Measurements from ENCODE around the gene PLAA.
A peak's percentile ranks its signal among the peaks of the same experiment; 100 is the strongest.

PLAA gene

DNA sequence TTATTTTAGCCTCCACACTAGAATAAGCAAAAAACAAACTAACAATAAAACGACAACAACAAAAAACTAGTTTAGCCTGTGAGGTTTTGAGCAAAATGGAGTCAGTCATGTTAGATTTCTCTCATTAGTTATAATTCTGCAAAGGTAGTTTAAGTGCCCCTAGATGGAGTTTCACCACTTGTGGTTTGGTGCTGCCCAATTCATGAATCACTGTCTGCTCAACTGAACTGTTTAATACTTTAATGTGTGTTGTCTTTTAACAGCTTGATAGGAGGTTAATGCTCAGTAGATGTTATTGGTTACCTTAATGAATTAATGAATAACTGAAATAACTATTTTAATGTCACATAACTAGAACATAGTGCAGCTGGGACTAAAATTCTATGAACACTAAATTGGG lies 3.5 kb upstream of the PLAA start:
- no peak for DNase-seq (ENCODE audit: low read depth)
- TF ChIP-seq, protein P1, sequence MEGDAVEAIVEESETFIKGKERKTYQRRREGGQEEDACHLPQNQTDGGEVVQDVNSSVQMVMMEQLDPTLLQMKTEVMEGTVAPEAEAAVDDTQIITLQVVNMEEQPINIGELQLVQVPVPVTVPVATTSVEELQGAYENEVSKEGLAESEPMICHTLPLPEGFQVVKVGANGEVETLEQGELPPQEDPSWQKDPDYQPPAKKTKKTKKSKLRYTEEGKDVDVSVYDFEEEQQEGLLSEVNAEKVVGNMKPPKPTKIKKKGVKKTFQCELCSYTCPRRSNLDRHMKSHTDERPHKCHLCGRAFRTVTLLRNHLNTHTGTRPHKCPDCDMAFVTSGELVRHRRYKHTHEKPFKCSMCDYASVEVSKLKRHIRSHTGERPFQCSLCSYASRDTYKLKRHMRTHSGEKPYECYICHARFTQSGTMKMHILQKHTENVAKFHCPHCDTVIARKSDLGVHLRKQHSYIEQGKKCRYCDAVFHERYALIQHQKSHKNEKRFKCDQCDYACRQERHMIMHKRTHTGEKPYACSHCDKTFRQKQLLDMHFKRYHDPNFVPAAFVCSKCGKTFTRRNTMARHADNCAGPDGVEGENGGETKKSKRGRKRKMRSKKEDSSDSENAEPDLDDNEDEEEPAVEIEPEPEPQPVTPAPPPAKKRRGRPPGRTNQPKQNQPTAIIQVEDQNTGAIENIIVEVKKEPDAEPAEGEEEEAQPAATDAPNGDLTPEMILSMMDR (IDR thresholded peaks at IDR 0.05; ENCODE audit: low read length, missing control alignments), result no peak
- no peak overlapping the region for H3K4me3 ChIP-seq (replicated peaks; ENCODE audit: low read depth, low read length)

DNA sequence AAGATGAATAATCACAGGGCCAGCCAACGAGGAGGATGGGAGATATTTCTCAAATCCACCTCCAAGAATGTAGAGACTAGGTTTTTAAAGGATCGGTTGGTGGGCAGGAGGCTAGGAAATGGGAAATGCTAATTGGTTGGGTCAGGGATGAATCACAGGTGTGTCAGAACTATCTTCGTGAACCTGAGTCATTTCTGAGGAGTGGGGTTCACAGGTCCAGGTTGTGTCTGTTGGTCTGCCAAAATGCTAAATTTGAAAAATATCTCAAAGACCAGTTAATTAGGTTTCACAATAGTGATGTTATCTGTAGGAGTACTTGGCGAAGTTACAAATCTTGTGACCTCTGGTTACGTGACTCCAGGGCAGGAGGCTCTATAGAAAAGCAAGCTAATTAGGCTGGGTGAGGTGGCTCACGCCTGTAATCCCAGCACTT lies 2.6 kb upstream of the PLAA start:
- TF ChIP-seq, protein P1 (IDR thresholded peaks at IDR 0.05; ENCODE audit: low read length, missing control alignments), result no peak
- DNase-seq (ENCODE audit: low read depth), result no peak
- no peak overlapping the region for H3K4me3 ChIP-seq (replicated peaks; ENCODE audit: low read depth, low read length)

GRCh38 chr9:26947736-26948135 lies 694 bp upstream of the PLAA start:
- TF ChIP-seq, protein P1 (IDR thresholded peaks at IDR 0.05; ENCODE audit: low read length, missing control alignments), result no peak
- H3K4me3 ChIP-seq (replicated peaks; ENCODE audit: low read depth, low read length), result peak overlapping the region; percentile 94
- DNase-seq (ENCODE audit: low read depth), result no peak

DNA sequence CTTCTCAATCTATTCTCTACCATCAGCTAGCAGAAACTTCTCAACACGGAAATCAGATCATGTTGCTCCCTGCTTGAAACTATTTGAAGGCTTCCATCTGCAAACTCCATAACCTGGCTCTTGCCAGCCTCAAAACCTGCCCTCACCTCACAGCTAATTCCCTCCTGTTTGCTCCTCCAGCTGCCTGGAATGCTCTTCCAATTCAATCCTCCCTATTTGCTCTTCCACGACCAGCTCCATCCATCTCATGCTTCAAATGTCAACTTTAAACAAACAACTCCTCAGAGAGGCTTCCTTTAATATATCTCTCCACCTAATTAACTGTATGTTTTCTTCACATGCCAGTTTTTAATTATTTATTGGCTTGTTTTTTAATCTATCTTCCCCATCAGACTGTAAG lies 1.5 kb downstream of the PLAA start:
- peak overlapping the region; percentile 94 for H3K4me3 ChIP-seq (replicated peaks; ENCODE audit: low read depth, low read length)
- DNase-seq (ENCODE audit: low read depth), result no peak
- TF ChIP-seq, protein P1 (IDR thresholded peaks at IDR 0.05; ENCODE audit: low read length, missing control alignments), result no peak

DNA sequence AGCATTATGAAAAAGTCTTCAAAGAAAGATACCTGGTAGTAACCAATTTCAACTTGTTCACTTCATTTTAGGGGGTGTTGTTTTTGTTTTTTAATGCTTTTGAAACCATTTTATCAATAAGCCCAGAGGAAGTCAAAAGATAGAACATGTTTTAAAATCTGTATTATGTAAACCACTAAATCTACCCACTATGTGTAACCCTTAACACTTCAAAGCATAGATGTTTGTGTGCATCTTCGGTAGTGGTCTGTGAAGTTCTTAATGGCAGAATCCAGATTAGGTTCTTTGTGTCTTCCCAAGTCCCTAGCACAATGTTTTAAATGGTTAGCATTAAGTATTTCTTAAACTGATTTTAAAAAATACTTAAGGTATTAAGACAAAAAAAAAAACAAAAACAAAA lies 6.3 kb downstream of the PLAA start:
- no peak overlapping the region for H3K4me3 ChIP-seq (replicated peaks; ENCODE audit: low read depth, low read length)
- TF ChIP-seq, protein P1 (IDR thresholded peaks at IDR 0.05; ENCODE audit: low read length, missing control alignments), result no peak
- no peak for DNase-seq (ENCODE audit: low read depth)

- DNase-seq (ENCODE audit: low read depth), result no peak
- TF ChIP-seq, protein P1 (IDR thresholded peaks at IDR 0.05; ENCODE audit: low read length, missing control alignments), result no peak
These were observed 6.9 kb downstream of the PLAA start for GRCh38 chr9:26939955-26940711.

DNA sequence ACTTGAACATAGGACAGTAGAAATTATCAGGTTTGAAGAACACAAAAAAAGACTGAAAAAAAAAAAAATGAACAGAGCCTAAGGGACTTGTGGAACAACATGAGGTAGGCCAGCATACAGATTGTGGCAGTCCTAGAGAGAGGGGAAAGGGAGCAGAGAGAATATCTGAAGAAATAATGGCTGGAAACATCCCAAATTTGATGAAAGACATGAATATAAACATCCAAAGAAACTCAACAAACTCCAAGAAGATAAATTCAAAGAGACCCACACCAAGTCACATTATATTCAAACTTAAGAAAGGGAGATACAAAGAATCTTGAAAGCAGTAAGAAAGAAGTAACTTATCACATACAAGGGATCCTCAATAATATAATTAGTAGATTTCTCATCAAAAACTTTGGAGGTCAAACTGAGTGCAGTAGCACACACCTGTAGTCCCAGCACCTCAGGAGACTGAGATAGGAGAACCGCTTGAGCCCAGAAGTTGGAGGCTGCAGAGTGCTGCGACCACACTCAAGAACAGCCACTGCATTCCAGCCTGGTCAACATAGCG lies 9.1 kb downstream of the PLAA start:
- TF ChIP-seq, protein P1 (IDR thresholded peaks at IDR 0.05; ENCODE audit: low read length, missing control alignments), result no peak
- DNase-seq (ENCODE audit: low read depth), result no peak

More at GRCh38 chr9:26939955-26940711, 6.9 kb downstream of the PLAA start:
- no peak overlapping the region for H3K4me3 ChIP-seq (replicated peaks; ENCODE audit: low read depth, low read length)

More for the DNA sequence above, 9.1 kb downstream of the PLAA start:
- no peak overlapping the region for H3K4me3 ChIP-seq (replicated peaks; ENCODE audit: low read depth, low read length)

Data from fibroblast of pulmonary artery (primary cell).